Activated T-helper 2 cell treated with anti-CD3 and anti-CD28 coated beads, Interferon-gamma antibody, Interleukin-2, Interleukin-4, amounts not matched to agents 10 μg/mL and 5 μg/mL and 100 μg/mL, durations not matched to agents 14 hours and 24 hours and 36 hours (primary cell): ENCODE measurements around the gene KBTBD8. TPM values are rescaled to one million over a fixed set of nuclear protein-coding genes. Genes with fewer than 3 reads are reported as not detected.

Experiments used
- DNase-seq: peaks from one replicate; pipeline ENCODE4 v3.0.0; 2021; ENCODE audit warnings: low spot score
- H3K27ac Mint-ChIP-seq: one replicate; pipeline ENCODE4 v1.8.0; 2021; ENCODE audit warnings: mixed read lengths
- H3K27me3 Mint-ChIP-seq: one replicate; pipeline ENCODE4 v1.8.0; 2021; ENCODE audit warnings: low read depth, mixed read lengths
- H3K36me3 Mint-ChIP-seq: one replicate; pipeline ENCODE4 v1.8.0; 2021; ENCODE audit warnings: low read depth, mixed read lengths
- H3K4me1 Mint-ChIP-seq: one replicate; pipeline ENCODE4 v1.8.0; 2021; ENCODE audit warnings: low read depth, mixed read lengths
- H3K4me3 Mint-ChIP-seq: one replicate; pipeline ENCODE4 v1.8.0; 2021; ENCODE audit warnings: low read depth, mild to moderate bottlenecking, moderate library complexity, mixed read lengths
- H3K9me3 Mint-ChIP-seq: one replicate; pipeline ENCODE4 v1.8.0; 2021; ENCODE audit warnings: mixed read lengths
- intact Hi-C: fragments of 100-400 bp; cut with micrococcal nuclease; formaldehyde crosslinking; loops from one replicate; pipeline ENCODE4 v1.15.1; 2023
- total RNA-seq: library from RNA; stranded (reverse); gene quantifications from 2 replicates; pipeline ENCODE4 v1.2.3, GENCODE V29; 2022

Gene KBTBD8
- 10.4 and 13.4 TPM in 2 replicates for total RNA-seq

- intact Hi-C loops = loop anchor here (1.0 to 10.0 kb wide), 5 partner anchors 26 to 656 kb away; partner anchors contain the start of genes LRIG1 and SUCLG2
- DNase-seq = peak; percentile 98
- Mint-ChIP-seq H3K4me3 (peak within 1 kb of the TSS; percentile 95), H3K27me3 (peaks cover 14% of the 10 kb centered on the region), H3K4me1 (peaks cover 27% of the 10 kb centered on the region), H3K27ac (peak within 1 kb of the TSS; percentile 86), H3K9me3 (no peaks in the 10 kb centered on the region), H3K36me3 (peaks cover 18% of the 10 kb centered on the region)
These were observed at the start of gene KBTBD8 for GRCh38 chr3:66998113-66998903. Gene KBTBD8, plus strand, starts transcription at chr3:66998307. Its CDS starts 49 bp downstream, at chr3:66998356.

GRCh38 chr3:66948838-66949237, 49.3 kb upstream of the KBTBD8 start:
- Mint-ChIP-seq H3K9me3 (no peaks in the 10 kb centered on the region), H3K27me3 (peaks cover 4% of the 10 kb centered on the region), H3K4me3 (no peak overlapping the region), H3K4me1 (no peaks in the 10 kb centered on the region), H3K27ac (no peak overlapping the region), H3K36me3 (no peaks in the 10 kb centered on the region)
- no peak for DNase-seq
- intact Hi-C loops = no loop called here

- H3K27me3 Mint-ChIP-seq = peaks cover 4% of the 10 kb centered on the region
- no peaks in the 10 kb centered on the region for H3K4me1 Mint-ChIP-seq
- intact Hi-C loops = no loop called here
- H3K9me3 Mint-ChIP-seq = no peaks in the 10 kb centered on the region
- no peak overlapping the region for H3K4me3 Mint-ChIP-seq
- no peak overlapping the region for H3K27ac Mint-ChIP-seq
- H3K36me3 Mint-ChIP-seq = no peaks in the 10 kb centered on the region
- no peak for DNase-seq
These were observed 48.2 kb upstream of the KBTBD8 start for GRCh38 chr3:66949898-66950297.

GRCh38 chr3:66952357-66952756, 45.8 kb upstream of the KBTBD8 start:
- DNase-seq = no peak
- no peaks in the 10 kb centered on the region for H3K4me1 Mint-ChIP-seq
- intact Hi-C loops = no loop called here
- H3K4me3 Mint-ChIP-seq = no peak overlapping the region
- no peaks in the 10 kb centered on the region for H3K9me3 Mint-ChIP-seq
- H3K27ac Mint-ChIP-seq = no peak overlapping the region
- no peaks in the 10 kb centered on the region for H3K36me3 Mint-ChIP-seq
- H3K27me3 Mint-ChIP-seq = peaks cover 8% of the 10 kb centered on the region

GRCh38 chr3:66953934-66954445, 44.1 kb upstream of the KBTBD8 start:
- no peak for DNase-seq
- Mint-ChIP-seq H3K9me3 (no peaks in the 10 kb centered on the region), H3K4me1 (no peaks in the 10 kb centered on the region), H3K36me3 (no peaks in the 10 kb centered on the region), H3K27me3 (peaks cover 10% of the 10 kb centered on the region), H3K4me3 (no peak overlapping the region), H3K27ac (no peak overlapping the region)
- intact Hi-C loops = no loop called here

GRCh38 chr3:66956742-66957141, 41.4 kb upstream of the KBTBD8 start:
- Mint-ChIP-seq H3K4me3 (no peak overlapping the region), H3K9me3 (no peaks in the 10 kb centered on the region), H3K36me3 (no peaks in the 10 kb centered on the region), H3K4me1 (no peaks in the 10 kb centered on the region), H3K27me3 (peaks cover 13% of the 10 kb centered on the region), H3K27ac (no peak overlapping the region)
- DNase-seq = no peak
- intact Hi-C loops = no loop called here

GRCh38 chr3:66957367-66957766, 40.7 kb upstream of the KBTBD8 start:
- H3K9me3 Mint-ChIP-seq = no peaks in the 10 kb centered on the region
- DNase-seq = no peak
- intact Hi-C loops = no loop called here
- no peak overlapping the region for H3K4me3 Mint-ChIP-seq
- H3K4me1 Mint-ChIP-seq = no peaks in the 10 kb centered on the region
- peaks cover 18% of the 10 kb centered on the region for H3K27me3 Mint-ChIP-seq
- H3K36me3 Mint-ChIP-seq = no peaks in the 10 kb centered on the region
- H3K27ac Mint-ChIP-seq = no peak overlapping the region

- H3K4me3 Mint-ChIP-seq = no peak overlapping the region
- H3K36me3 Mint-ChIP-seq = no peaks in the 10 kb centered on the region
- H3K27ac Mint-ChIP-seq = no peak overlapping the region
These were observed 40.0 kb upstream of the KBTBD8 start for GRCh38 chr3:66958067-66958466.

GRCh38 chr3:66962664-66963063, 35.4 kb upstream of the KBTBD8 start:
- H3K4me3 Mint-ChIP-seq = no peak overlapping the region
- intact Hi-C loops = no loop called here

More at GRCh38 chr3:66958067-66958466, 40.0 kb upstream of the KBTBD8 start:
- intact Hi-C loops = no loop called here
- Mint-ChIP-seq H3K9me3 (no peaks in the 10 kb centered on the region), H3K4me1 (no peaks in the 10 kb centered on the region), H3K27me3 (peaks cover 25% of the 10 kb centered on the region)
- no peak for DNase-seq

GRCh38 chr3:66971245-66971644, 26.9 kb upstream of the KBTBD8 start:
- peaks cover 12% of the 10 kb centered on the region for H3K27me3 Mint-ChIP-seq

More at GRCh38 chr3:66962664-66963063, 35.4 kb upstream of the KBTBD8 start:
- H3K27me3 Mint-ChIP-seq = peaks cover 30% of the 10 kb centered on the region
- no peak overlapping the region for H3K27ac Mint-ChIP-seq
- H3K4me1 Mint-ChIP-seq = no peaks in the 10 kb centered on the region
- H3K36me3 Mint-ChIP-seq = no peaks in the 10 kb centered on the region
- H3K9me3 Mint-ChIP-seq = no peaks in the 10 kb centered on the region
- no peak for DNase-seq

GRCh38 chr3:66971891-66972551, 26.1 kb upstream of the KBTBD8 start:
- Mint-ChIP-seq H3K27ac (no peak overlapping the region), H3K4me1 (peaks cover 12% of the 10 kb centered on the region), H3K4me3 (peak overlapping the region; percentile 65), H3K36me3 (no peaks in the 10 kb centered on the region), H3K27me3 (peaks cover 11% of the 10 kb centered on the region), H3K9me3 (no peaks in the 10 kb centered on the region)
- intact Hi-C loops = loop anchor here (1.0 to 10.0 kb wide), 4 partner anchors 26 to 820 kb away; partner anchors contain the start of gene KBTBD8
- DNase-seq = peak; percentile 41

More at GRCh38 chr3:66971245-66971644, 26.9 kb upstream of the KBTBD8 start:
- H3K4me1 Mint-ChIP-seq = peaks cover 12% of the 10 kb centered on the region
- intact Hi-C loops = loop anchor here (5.0 to 10.0 kb wide), 3 partner anchors 64 to 821 kb away; no protein-coding TSS in a partner anchor
- DNase-seq = no peak
- H3K36me3 Mint-ChIP-seq = no peaks in the 10 kb centered on the region
- no peaks in the 10 kb centered on the region for H3K9me3 Mint-ChIP-seq
- peak overlapping the region; percentile 65 for H3K4me3 Mint-ChIP-seq
- H3K27ac Mint-ChIP-seq = no peak overlapping the region

GRCh38 chr3:66980791-66981190, 17.3 kb upstream of the KBTBD8 start:
- peaks cover 11% of the 10 kb centered on the region for H3K27me3 Mint-ChIP-seq

GRCh38 chr3:66983101-66983500, 15.0 kb upstream of the KBTBD8 start:
- H3K9me3 Mint-ChIP-seq = no peaks in the 10 kb centered on the region
- intact Hi-C loops = no loop called here
- H3K4me3 Mint-ChIP-seq = no peak overlapping the region
- no peak overlapping the region for H3K27ac Mint-ChIP-seq
- H3K4me1 Mint-ChIP-seq = no peaks in the 10 kb centered on the region
- H3K36me3 Mint-ChIP-seq = no peaks in the 10 kb centered on the region
- DNase-seq = no peak
- H3K27me3 Mint-ChIP-seq = peaks cover 10% of the 10 kb centered on the region

More at GRCh38 chr3:66980791-66981190, 17.3 kb upstream of the KBTBD8 start:
- intact Hi-C loops = no loop called here
- H3K36me3 Mint-ChIP-seq = no peaks in the 10 kb centered on the region
- no peak overlapping the region for H3K27ac Mint-ChIP-seq
- DNase-seq = no peak
- H3K4me1 Mint-ChIP-seq = no peaks in the 10 kb centered on the region
- H3K9me3 Mint-ChIP-seq = no peaks in the 10 kb centered on the region
- no peak overlapping the region for H3K4me3 Mint-ChIP-seq
